Stomach smooth muscle (tissue), 2 donors: ENCODE data around the gene SHLD1.
"Not testable (repeated sequence)": the region's sequence is repeated elsewhere in the genome, so short reads cannot be mapped to it uniquely, and the experiment has no call there.

Experiments
- H3K27ac ChIP-seq: one replicate; pipeline ENCODE4 v1.7.0; 2013; ENCODE audit warnings: mild to moderate bottlenecking, low read length, inconsistent platforms
- H3K27me3 ChIP-seq, 2 donors: one replicate each; pipeline ENCODE4 v1.7.0; 2013; ENCODE audit warnings: low read length in 2 of 2; ENCODE audit not compliant: insufficient read depth in 2 of 2, control insufficient read depth in 1 of 2
- H3K36me3 ChIP-seq, 2 donors: one replicate each; pipeline ENCODE4 v1.7.0; 2013; ENCODE audit warnings: low read length in 2 of 2; ENCODE audit not compliant: control insufficient read depth in 2 of 2, insufficient read depth in 2 of 2
- H3K4me1 ChIP-seq: one replicate; pipeline ENCODE4 v1.7.0; 2013; ENCODE audit warnings: low read length; ENCODE audit not compliant: control insufficient read depth, insufficient read depth
- H3K4me3 ChIP-seq, 2 donors: one replicate each; pipeline ENCODE4 v1.7.0; 2013; ENCODE audit warnings: low read length in 2 of 2
- H3K9ac ChIP-seq, 2 donors: one replicate each; pipeline ENCODE4 v1.7.0; 2013; ENCODE audit warnings: low read length in 2 of 2, mild to moderate bottlenecking in 1 of 2
- H3K9me3 ChIP-seq, 2 donors: one replicate each; pipeline ENCODE4 v1.7.0; 2013; ENCODE audit warnings: low read length in 2 of 2; ENCODE audit not compliant: control insufficient read depth in 2 of 2
- donor health status: healthy.
- donor health status: Pancreatic carcinoma.

The SHLD1 gene

GRCh38 chr20:5797165-5797564 is 47.0 kb downstream of the SHLD1 start:
- H3K36me3 ChIP-seq, result no peaks in the 10 kb centered on the region
- no peaks in the 10 kb centered on the region for H3K27me3 ChIP-seq
- H3K4me3 ChIP-seq, result no peak overlapping the region
- H3K9me3 ChIP-seq, result no peaks in the 10 kb centered on the region
- no peak overlapping the region for H3K27ac ChIP-seq
- no peaks in the 10 kb centered on the region for H3K4me1 ChIP-seq
- H3K9ac ChIP-seq, result no peak overlapping the region

DNA sequence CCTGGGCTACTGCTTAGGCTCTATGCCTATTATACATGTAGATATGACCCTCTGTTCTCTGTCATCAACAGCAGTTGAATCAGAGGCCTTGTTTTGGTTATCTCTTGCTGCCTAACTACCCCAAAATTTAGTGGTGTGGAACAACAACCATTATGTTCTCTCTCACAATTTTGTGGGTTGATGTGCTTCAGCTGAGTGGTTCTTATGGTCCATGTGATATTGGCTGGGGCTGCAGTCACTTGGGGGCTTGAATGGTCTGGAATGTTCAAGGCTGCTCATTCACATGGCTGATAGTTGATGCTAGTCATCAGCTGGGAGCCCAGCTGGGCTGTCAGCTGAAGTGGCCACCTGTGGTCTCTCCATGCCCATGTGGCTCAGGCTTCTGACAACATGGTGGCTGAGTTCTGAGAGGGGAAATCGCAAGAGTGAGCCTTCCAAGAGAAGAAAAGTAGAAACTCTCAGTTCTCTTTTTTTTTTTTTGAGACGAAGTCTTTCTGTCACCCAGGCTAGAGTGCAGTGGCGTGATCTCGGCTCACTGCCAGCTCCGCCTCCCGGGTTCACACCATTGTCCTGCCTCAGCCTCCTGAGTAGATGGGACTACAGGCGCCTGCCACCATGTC is 47.8 kb downstream of the SHLD1 start:
- H3K9ac ChIP-seq, result no peak overlapping the region
- no peaks in the 10 kb centered on the region for H3K36me3 ChIP-seq
- H3K4me1 ChIP-seq, result no peaks in the 10 kb centered on the region
- no peaks in the 10 kb centered on the region for H3K27me3 ChIP-seq
- no peaks in the 10 kb centered on the region for H3K9me3 ChIP-seq
- H3K27ac ChIP-seq, result no peak overlapping the region
- H3K4me3 ChIP-seq, result no peak overlapping the region

GRCh38 chr20:5803754-5804303 is 53.6 kb downstream of the SHLD1 start:
- not testable (repeated sequence) for H3K27me3 ChIP-seq, H3K27ac ChIP-seq, H3K4me3 ChIP-seq, H3K4me1 ChIP-seq, H3K36me3 ChIP-seq, H3K9ac ChIP-seq, H3K9me3 ChIP-seq

GRCh38 chr20:5806457-5807263 is 56.5 kb downstream of the SHLD1 start:
- Histone ChIP-seq H3K4me3 (no peak overlapping the region), H3K27ac (no peak overlapping the region), H3K4me1 (no peaks in the 10 kb centered on the region), H3K9ac (no peak overlapping the region), H3K27me3 (no peaks in the 10 kb centered on the region), H3K9me3 (no peaks in the 10 kb centered on the region), H3K36me3 (no peaks in the 10 kb centered on the region)

GRCh38 chr20:5807431-5807830 is 57.2 kb downstream of the SHLD1 start:
- Histone ChIP-seq H3K4me1 (no peaks in the 10 kb centered on the region), H3K36me3 (no peaks in the 10 kb centered on the region), H3K4me3 (no peak overlapping the region), H3K27ac (no peak overlapping the region), H3K27me3 (no peaks in the 10 kb centered on the region), H3K9ac (no peak overlapping the region), H3K9me3 (no peaks in the 10 kb centered on the region)

GRCh38 chr20:5808901-5809300 is 58.7 kb downstream of the SHLD1 start:
- Histone ChIP-seq H3K27ac (no peak overlapping the region), H3K36me3 (no peaks in the 10 kb centered on the region), H3K4me3 (no peak overlapping the region), H3K27me3 (no peaks in the 10 kb centered on the region), H3K9me3 (no peaks in the 10 kb centered on the region), H3K4me1 (no peaks in the 10 kb centered on the region), H3K9ac (no peak overlapping the region)

DNA sequence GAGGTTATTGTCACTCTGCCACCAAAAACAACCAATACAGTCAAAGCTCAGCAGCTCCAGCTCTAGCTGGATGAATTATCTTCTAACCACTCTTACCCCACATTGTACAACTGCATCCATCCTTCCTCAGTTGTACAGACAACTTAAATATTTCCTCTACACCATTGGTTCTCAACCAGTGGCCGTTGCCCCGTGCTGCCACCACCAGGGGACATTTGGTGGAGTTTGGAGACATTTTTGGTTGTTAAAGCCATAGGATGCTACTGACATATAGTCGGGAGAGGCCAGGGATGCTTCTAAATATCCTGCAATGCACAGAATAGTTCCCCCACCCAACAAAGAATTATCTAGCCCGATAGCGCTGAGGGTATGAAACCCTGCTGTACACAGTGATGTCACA is 59.3 kb downstream of the SHLD1 start:
- Histone ChIP-seq H3K36me3 (no peaks in the 10 kb centered on the region), H3K9ac (no peak overlapping the region), H3K27ac (no peak overlapping the region), H3K4me3 (no peak overlapping the region), H3K4me1 (no peaks in the 10 kb centered on the region), H3K9me3 (no peaks in the 10 kb centered on the region), H3K27me3 (no peaks in the 10 kb centered on the region)

DNA sequence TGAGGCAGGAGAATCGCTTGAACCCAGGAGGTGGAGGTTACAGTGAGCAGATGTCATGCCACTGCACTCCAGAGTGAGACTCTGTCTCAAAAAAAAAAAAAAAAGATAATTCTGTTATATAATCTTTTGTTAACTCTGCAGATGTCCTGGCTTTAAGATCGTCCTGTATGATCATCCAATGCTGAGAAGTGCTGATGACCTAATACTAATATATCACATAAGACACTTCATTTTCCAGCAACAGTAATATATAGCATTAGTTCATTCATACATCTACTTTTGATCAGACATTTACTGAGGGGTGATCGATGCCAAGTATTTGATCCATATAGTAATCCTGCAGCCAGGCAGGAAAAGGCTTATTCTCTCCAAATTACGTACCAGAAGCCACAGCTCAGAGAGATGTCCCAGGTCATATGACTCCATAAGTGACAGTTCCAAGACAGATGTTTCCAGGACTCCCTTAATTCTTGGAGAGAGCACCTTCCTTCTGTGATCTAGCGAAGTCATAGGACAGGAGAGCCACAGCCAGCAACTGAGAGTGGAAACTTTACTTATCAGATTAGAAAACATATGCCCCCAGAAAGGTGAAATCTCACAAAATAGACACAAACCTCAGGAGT is 60.7 kb downstream of the SHLD1 start:
- H3K4me3 ChIP-seq, result no peak overlapping the region
- no peaks in the 10 kb centered on the region for H3K36me3 ChIP-seq
- H3K27ac ChIP-seq, result no peak overlapping the region
- H3K27me3 ChIP-seq, result no peaks in the 10 kb centered on the region
- H3K9ac ChIP-seq, result no peak overlapping the region
- no peaks in the 10 kb centered on the region for H3K9me3 ChIP-seq
- H3K4me1 ChIP-seq, result no peaks in the 10 kb centered on the region

DNA sequence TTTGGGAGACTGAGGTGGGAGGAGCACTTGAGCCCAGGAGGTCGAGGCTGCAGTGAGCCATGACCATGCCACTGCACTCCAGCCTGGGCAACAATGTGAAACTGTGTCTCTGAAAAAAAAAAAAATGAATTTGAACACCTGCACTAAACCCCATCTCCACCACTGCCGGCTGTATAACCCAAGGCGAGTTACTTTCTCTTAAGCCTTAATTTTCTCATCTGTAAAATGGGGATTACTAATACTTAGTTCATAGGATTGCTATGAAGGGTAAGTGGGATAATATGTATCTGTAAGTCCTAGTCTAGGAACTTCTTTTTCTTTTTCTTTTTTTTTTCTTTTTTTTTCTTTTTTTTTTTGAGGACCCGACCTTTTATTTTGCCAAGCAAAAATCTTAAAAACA is 61.5 kb downstream of the SHLD1 start:
- no peak overlapping the region for H3K4me3 ChIP-seq
- H3K9me3 ChIP-seq, result no peaks in the 10 kb centered on the region
- H3K9ac ChIP-seq, result no peak overlapping the region
- no peaks in the 10 kb centered on the region for H3K36me3 ChIP-seq
- no peak overlapping the region for H3K27ac ChIP-seq
- no peaks in the 10 kb centered on the region for H3K27me3 ChIP-seq
- H3K4me1 ChIP-seq, result no peaks in the 10 kb centered on the region

GRCh38 chr20:5818346-5818681 is 68.1 kb downstream of the SHLD1 start:
- Histone ChIP-seq H3K4me3 (no peak overlapping the region), H3K4me1 (no peaks in the 10 kb centered on the region), H3K9me3 (no peaks in the 10 kb centered on the region), H3K36me3 (no peaks in the 10 kb centered on the region), H3K9ac (no peak overlapping the region), H3K27me3 (no peaks in the 10 kb centered on the region), H3K27ac (no peak overlapping the region)

DNA sequence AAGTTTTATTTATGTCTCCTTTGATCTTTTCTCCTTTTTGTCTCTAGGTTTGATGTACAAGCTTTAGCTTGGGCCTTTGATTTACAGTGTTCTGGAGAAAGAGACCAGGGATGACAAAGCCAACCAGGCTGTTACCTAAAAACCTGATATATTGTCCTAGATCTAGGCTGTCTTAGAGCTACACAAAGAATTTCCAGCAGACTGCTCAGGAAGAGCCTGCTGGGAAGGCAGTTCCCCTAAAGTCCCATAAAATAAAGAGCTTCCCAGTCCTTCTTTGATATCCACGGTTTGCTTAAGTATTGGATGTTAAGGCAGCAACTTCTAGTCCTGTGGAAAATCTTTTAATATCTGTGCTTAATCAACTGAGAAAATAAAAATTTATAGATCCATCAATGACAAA is 70.5 kb downstream of the SHLD1 start:
- Histone ChIP-seq H3K4me3 (no peak overlapping the region), H3K27me3 (no peaks in the 10 kb centered on the region), H3K9ac (no peak overlapping the region), H3K36me3 (no peaks in the 10 kb centered on the region), H3K4me1 (no peaks in the 10 kb centered on the region), H3K27ac (no peak overlapping the region), H3K9me3 (no peaks in the 10 kb centered on the region)
